Activated CD8-positive, alpha-beta memory T cell treated with anti-CD3 and anti-CD28 coated beads, Interleukin-2, amount 50 U/mL, for 48 hours (primary cell): ENCODE measurements around the gene PLEKHF1.
A peak's percentile ranks its signal among the peaks of the same experiment; 100 is the strongest.
"Not testable (repeated sequence)": the region's sequence is repeated elsewhere in the genome, so short reads cannot be mapped to it uniquely, and the experiment has no call there.

ENCODE experiments used
- DNase-seq: peaks from one replicate; pipeline ENCODE4 v3.0.0-alpha.2; 2020

Gene PLEKHF1

GRCh38 chr19:29665215-29665825 lies at the start of gene PLEKHF1:
Gene PLEKHF1, plus strand, starts transcription at chr19:29665461. Its CDS starts 8,379 bp downstream, at chr19:29673840.
- peak; percentile 96 for DNase-seq

- no peak for DNase-seq
These were observed 49.3 kb upstream of the PLEKHF1 start for GRCh38 chr19:29615891-29616425.

GRCh38 chr19:29616541-29616940 lies 48.7 kb upstream of the PLEKHF1 start:
- no peak for DNase-seq

- no peak for DNase-seq
These were observed 47.6 kb upstream of the PLEKHF1 start for GRCh38 chr19:29617366-29618266.

GRCh38 chr19:29618434-29618833 lies 46.8 kb upstream of the PLEKHF1 start:
- no peak for DNase-seq

- DNase-seq = no peak
These were observed 46.4 kb upstream of the PLEKHF1 start for GRCh38 chr19:29618871-29619270.

GRCh38 chr19:29620931-29621351 lies 44.3 kb upstream of the PLEKHF1 start:
- DNase-seq = peak; percentile 82

- no peak for DNase-seq
These were observed 42.8 kb upstream of the PLEKHF1 start for GRCh38 chr19:29622166-29623070.

- peak; percentile 83 for DNase-seq
These were observed 41.4 kb upstream of the PLEKHF1 start for GRCh38 chr19:29623726-29624488.

- no peak for DNase-seq
These were observed 40.6 kb upstream of the PLEKHF1 start for GRCh38 chr19:29624489-29625185.

- DNase-seq = no peak
These were observed 40.0 kb upstream of the PLEKHF1 start for GRCh38 chr19:29625186-29625651.

GRCh38 chr19:29626386-29626785 lies 38.9 kb upstream of the PLEKHF1 start:
- no peak for DNase-seq

- DNase-seq = not testable (repeated sequence)
These were observed 38.4 kb upstream of the PLEKHF1 start for GRCh38 chr19:29626832-29627231.

GRCh38 chr19:29628661-29629385 lies 36.4 kb upstream of the PLEKHF1 start:
- DNase-seq = no peak

GRCh38 chr19:29629836-29630534 lies 35.3 kb upstream of the PLEKHF1 start:
- no peak for DNase-seq

- DNase-seq = no peak
These were observed 34.6 kb upstream of the PLEKHF1 start for GRCh38 chr19:29630655-29631054.

GRCh38 chr19:29631450-29631849 lies 33.8 kb upstream of the PLEKHF1 start:
- DNase-seq = no peak

GRCh38 chr19:29634002-29634401 lies 31.3 kb upstream of the PLEKHF1 start:
- no peak for DNase-seq

- DNase-seq = no peak
These were observed 30.7 kb upstream of the PLEKHF1 start for GRCh38 chr19:29634423-29635130.
